ENCODE measurements around the gene BDKRB2.
A peak's percentile ranks its signal among the peaks of the same experiment; 100 is the strongest.

The BDKRB2 gene

DNA sequence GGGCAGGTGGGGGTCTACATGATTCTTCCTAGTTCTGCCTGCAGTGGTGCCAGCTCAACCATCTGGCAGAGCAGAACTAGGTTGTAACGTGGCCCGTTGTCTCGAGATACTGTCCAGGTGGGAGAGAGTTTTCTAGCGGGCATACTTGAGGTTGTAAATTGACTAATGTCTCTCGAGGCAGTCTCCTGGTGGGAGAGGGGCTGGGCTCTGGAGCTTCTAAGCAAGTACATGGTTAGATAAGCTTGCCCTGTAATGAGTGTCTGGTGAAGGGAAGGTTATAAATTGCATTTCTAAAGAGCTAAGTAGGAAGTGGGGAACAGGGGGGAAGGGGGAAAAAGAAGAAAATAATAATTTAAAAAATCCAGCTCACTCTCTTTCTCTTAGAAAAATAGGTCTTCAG lies 69.5 kb downstream of the BDKRB2 start:
- TF ChIP-seq, protein P1, sequence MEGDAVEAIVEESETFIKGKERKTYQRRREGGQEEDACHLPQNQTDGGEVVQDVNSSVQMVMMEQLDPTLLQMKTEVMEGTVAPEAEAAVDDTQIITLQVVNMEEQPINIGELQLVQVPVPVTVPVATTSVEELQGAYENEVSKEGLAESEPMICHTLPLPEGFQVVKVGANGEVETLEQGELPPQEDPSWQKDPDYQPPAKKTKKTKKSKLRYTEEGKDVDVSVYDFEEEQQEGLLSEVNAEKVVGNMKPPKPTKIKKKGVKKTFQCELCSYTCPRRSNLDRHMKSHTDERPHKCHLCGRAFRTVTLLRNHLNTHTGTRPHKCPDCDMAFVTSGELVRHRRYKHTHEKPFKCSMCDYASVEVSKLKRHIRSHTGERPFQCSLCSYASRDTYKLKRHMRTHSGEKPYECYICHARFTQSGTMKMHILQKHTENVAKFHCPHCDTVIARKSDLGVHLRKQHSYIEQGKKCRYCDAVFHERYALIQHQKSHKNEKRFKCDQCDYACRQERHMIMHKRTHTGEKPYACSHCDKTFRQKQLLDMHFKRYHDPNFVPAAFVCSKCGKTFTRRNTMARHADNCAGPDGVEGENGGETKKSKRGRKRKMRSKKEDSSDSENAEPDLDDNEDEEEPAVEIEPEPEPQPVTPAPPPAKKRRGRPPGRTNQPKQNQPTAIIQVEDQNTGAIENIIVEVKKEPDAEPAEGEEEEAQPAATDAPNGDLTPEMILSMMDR (IDR thresholded peaks at IDR 0.05; ENCODE audit: low read depth, low read length, missing control alignments), result no peak
- no peak for DNase-seq (ENCODE audit: low read depth)
- H3K4me3 ChIP-seq (ENCODE audit: low read depth, low read length), result no peak overlapping the region

DNA sequence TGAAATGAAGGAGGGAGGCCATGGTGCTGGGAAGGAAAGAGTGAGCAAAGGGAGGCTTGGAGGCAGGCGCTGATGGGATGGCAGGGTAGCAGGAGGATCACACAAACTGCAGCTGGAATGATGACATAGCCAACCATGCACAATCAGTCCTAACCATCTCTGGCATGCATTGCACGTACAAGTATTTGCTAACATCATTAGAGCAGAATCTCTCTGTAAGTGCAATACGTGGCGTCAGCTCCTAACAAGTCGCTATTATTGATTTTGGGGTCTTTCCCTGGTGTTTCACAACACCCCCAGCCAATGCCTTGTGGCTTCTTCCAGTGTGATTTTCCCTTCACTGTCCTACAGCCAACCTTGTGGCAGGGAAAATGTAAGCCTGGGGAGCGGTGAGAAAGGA lies 69.9 kb downstream of the BDKRB2 start:
- TF ChIP-seq, protein P1 (IDR thresholded peaks at IDR 0.05; ENCODE audit: low read depth, low read length, missing control alignments), result no peak
- DNase-seq (ENCODE audit: low read depth), result no peak
- H3K4me3 ChIP-seq (ENCODE audit: low read depth, low read length), result no peak overlapping the region

DNA sequence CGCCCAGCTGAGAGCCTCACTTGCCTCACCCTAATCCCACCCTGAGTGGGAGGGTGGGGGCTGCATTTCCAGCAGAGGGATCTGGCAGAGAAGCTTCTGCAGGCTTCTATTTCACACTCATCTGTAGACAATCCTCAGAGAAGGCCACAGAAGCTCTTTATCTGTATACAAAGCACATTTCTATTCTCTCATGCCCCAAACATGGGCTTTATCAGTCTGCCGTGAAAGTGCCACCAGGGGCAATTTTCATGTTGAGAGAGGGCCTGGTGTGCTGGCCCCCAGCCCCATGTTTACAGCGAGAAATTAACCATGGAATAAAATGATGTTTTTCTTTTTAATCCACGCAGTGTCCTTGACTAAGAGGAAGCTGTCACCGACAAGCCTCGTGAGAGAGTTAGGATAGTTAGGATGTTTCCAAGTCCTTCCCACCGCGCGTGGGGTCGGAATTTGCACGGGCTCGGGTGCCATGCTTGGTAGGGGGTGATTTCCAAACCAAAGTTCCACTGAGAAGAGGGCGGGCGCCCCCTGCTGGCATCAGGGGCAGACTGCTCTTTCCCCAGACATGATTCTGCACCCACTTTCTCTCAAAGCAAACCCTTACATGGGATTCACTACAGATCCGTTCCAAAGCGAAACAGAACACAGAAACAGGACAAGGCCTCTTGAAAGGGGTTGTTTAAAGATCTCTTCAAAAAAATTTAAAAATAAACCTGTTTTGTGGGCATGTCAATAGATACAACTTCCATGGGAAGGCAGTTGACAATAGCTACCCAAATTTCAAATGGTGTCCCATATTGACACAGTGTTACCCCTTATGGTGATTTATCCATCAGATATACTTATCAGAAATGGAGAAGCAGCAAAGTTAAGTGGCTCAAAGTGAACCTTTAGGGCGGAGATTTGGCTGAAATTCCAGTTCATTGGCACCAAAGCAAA lies 70.8 kb downstream of the BDKRB2 start:
- no peak overlapping the region for H3K4me3 ChIP-seq (ENCODE audit: low read depth, low read length)
- TF ChIP-seq, protein P1 (IDR thresholded peaks at IDR 0.05; ENCODE audit: low read depth, low read length, missing control alignments), result peak; percentile 93
- DNase-seq (ENCODE audit: low read depth), result no peak

DNA sequence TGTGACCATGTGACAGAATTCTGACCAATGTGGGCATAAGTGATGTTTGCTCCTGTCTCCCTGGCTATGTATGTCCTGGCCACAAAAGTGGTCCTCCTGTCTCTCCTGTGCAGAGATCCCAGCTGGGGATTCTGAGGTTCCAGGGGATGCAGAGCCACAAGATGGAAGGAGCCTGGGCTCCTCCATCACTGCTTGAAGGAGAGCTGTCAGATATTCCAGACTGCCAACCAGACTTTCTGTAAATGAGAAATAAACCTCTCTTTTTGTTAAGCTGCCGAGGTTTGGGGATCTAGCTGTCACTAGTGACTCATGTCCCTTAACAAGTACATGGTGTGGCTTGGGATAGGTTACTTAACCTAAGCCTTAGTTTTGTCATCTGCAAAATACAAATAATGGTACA lies 73.3 kb downstream of the BDKRB2 start:
- no peak overlapping the region for H3K4me3 ChIP-seq (ENCODE audit: low read depth, low read length)
- DNase-seq (ENCODE audit: low read depth), result no peak
- TF ChIP-seq, protein P1 (IDR thresholded peaks at IDR 0.05; ENCODE audit: low read depth, low read length, missing control alignments), result no peak

DNA sequence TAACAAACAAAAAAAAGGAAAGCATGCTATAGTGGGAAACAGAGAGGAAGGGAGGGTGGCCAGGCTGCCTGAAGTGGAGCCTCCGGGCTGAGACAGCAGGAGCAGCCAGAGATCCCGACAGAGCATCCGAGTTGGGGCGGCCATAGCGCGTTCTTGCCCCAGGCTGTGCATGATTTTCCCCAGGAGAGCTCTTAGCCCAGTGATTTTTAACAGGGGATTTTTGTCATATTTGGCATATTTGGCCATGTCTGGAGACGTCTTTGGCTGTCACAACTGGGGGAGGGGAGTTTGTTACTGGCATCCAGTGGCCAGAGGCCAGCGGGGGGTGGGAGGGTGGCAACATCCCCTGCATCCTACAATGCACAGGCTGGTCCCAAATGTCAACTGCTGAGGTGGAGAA lies 74.9 kb downstream of the BDKRB2 start:
- TF ChIP-seq, protein P1 (IDR thresholded peaks at IDR 0.05; ENCODE audit: low read depth, low read length, missing control alignments), result no peak
- no peak for DNase-seq (ENCODE audit: low read depth)
- no peak overlapping the region for H3K4me3 ChIP-seq (ENCODE audit: low read depth, low read length)

DNA sequence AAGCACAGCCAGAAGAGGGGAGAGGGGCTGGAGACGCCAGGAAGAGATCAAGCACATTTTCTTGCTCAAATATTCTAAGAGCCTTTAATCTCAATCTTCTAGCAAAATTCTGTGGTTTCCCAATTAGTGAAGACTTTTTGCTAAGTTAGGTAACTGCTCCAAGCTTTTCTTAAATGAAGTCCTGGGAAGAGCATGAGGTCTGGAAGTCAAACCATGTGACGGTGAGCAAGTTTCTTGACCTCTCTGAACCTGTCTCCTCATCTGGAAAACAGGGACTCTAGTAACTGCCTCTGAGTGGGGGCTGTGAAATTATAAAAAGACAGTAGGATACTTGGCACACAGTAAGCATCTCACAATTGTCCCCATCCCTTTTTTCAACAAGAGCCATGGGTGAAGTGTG lies 75.5 kb downstream of the BDKRB2 start:
- TF ChIP-seq, protein P1 (IDR thresholded peaks at IDR 0.05; ENCODE audit: low read depth, low read length, missing control alignments), result no peak
- no peak overlapping the region for H3K4me3 ChIP-seq (ENCODE audit: low read depth, low read length)

DNA sequence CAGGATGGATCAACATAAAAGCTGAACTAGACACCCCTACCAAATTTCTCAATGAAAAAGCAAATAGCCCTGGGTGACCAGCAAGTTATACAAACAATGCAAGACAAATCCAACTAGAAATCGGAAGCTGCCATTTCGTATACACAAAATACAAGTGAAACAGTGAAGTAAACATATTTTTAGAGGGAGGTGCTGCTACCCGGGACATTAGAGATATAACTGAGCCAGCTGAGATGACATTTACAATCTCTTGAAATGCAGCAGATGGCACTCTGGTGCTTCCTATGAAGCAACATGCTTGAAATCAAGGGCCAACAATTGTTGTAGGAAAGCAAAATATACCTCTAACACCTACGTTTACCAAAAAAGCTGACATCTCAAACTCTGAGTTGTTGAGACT lies 76.8 kb downstream of the BDKRB2 start:
- TF ChIP-seq, protein P1 (IDR thresholded peaks at IDR 0.05; ENCODE audit: low read depth, low read length, missing control alignments), result no peak
- no peak overlapping the region for H3K4me3 ChIP-seq (ENCODE audit: low read depth, low read length)
- no peak for DNase-seq (ENCODE audit: low read depth)

More for the DNA sequence above, 75.5 kb downstream of the BDKRB2 start:
- no peak for DNase-seq (ENCODE audit: low read depth)
